ENCODE measurements around the gene INSIG2.
A peak's percentile ranks its signal among the peaks of the same experiment; 100 is the strongest.

INSIG2 gene

DNA sequence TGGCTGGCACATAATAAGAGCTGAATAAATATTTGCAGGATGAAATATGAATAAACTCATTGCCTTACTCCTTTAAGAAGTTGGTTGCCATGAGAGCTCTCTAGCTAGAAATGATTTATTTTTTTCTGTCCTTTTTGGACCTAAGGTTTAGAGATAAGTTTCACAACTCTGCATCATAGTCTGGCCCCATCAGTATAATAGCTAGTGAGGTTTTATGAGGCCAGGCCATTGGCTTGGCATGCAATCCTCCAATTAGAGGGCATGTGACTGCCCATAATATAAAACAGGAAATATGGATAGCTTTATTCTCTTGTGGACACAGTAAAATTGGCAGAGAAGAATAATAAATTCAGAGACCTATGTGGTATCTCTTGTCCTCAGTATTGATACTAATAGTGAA, 26.2 kb upstream of the INSIG2 start:
- Histone ChIP-seq H3K36me3 (ENCODE audit: control insufficient read depth, insufficient read depth, low read length, severe bottlenecking) (no peaks in the 10 kb centered on the region), H3K4me3 (ENCODE audit: low read length) (peak overlapping the region; percentile 19), H3K27me3 (replicated peaks; ENCODE audit: control insufficient read depth, insufficient read depth, low read length) (no peaks in the 10 kb centered on the region), H3K9ac (ENCODE audit: low read length) (peak overlapping the region; percentile 68), H3K4me1 (ENCODE audit: control insufficient read depth, insufficient read depth, low read length) (peaks cover 43% of the 10 kb centered on the region), H3K9me3 (ENCODE audit: control insufficient read depth, low read length) (no peaks in the 10 kb centered on the region)
- peak; percentile 52 for DNase-seq (ENCODE audit: low read depth)

DNA sequence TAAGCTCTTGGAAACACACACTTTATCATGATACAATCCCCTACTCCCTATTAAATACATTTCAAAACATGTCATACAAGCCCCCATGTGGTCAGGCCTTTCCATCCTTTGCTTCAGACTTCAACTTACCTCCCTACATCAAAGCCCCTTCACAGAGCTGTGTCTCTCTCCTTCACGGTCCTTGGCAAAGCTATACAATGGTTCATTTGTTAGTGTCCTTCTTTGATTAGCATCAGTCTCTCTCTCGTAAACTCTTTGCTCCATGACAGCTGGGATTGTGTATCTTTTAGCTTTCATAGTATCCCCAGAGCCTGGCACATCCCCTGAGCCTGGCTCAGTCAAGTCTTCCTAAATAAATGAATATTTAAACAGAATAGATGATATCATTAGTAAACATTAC, 25.6 kb upstream of the INSIG2 start:
- Histone ChIP-seq H3K9ac (ENCODE audit: low read length) (peak overlapping the region; percentile 18), H3K4me1 (ENCODE audit: control insufficient read depth, insufficient read depth, low read length) (peaks cover 43% of the 10 kb centered on the region), H3K4me3 (ENCODE audit: low read length) (no peak overlapping the region), H3K36me3 (ENCODE audit: control insufficient read depth, insufficient read depth, low read length, severe bottlenecking) (no peaks in the 10 kb centered on the region), H3K27me3 (replicated peaks; ENCODE audit: control insufficient read depth, insufficient read depth, low read length) (no peaks in the 10 kb centered on the region), H3K9me3 (ENCODE audit: control insufficient read depth, low read length) (no peaks in the 10 kb centered on the region)
- DNase-seq (ENCODE audit: low read depth): no peak

DNA sequence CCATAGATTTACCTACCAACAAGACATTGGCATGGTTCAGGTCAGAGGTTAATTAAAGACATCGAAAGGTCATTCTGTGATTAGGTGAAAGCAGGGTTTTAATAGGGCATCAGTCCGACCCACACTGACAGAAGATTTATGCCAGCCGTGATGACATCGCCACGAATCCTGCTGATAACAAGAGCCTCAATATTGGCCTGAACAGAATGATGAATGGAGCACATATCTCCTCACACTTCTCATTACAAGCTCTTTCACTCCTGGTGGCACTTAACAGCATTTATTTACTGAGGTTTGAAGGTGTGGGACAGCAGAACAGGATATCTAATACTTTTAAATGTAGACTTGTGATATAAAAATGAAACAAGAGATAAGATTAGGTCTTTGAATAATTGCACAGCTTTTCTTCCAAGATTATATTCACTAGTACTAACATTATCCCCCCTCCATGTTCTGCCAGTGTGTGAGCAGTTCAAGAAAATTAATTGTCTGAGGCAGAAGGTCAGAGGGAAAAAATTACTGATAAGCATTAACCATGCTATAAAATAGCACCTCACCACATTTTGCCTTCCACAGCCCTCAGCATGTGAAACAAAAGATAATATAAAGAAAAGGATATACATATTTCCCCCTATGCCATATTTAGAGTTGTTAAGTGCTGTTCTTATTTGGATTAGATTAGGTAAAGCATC, 23.1 kb upstream of the INSIG2 start:
- Histone ChIP-seq H3K36me3 (ENCODE audit: control insufficient read depth, insufficient read depth, low read length, severe bottlenecking) (no peaks in the 10 kb centered on the region), H3K9ac (ENCODE audit: low read length) (no peak overlapping the region)
- DNase-seq (ENCODE audit: low read depth): no peak

DNA sequence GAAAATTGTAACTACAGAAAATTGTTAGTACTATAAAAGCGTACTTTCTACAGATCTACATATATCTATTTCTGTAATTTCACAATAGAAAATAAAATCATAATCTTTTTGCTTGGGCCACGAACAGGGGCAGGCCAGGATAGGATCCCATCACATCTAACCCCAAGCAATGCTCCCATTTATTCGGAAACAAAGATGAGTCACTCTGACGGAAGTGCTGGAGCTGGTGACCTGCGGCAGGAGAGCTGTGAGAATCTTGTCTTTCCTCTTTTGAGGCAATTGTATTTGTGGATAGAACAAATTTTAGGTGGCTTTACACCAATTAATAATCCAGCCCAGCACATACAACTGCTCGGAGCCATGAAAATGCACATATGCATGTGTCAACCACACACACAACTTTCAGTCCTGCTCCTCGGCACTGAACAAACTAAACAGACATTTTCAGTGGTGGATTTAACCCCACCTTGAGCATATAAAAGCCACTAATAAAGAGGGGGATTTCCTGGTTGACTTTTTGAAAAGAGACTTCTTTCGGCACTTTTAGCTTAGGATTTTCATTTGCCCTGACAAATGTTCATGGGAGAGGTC, 22.3 kb upstream of the INSIG2 start:
- Histone ChIP-seq H3K27me3 (replicated peaks; ENCODE audit: control insufficient read depth, insufficient read depth, low read length) (no peaks in the 10 kb centered on the region), H3K9ac (ENCODE audit: low read length) (no peak overlapping the region)

More for the DNA sequence above, 23.1 kb upstream of the INSIG2 start:
- no peak overlapping the region for H3K4me3 ChIP-seq (ENCODE audit: low read length)
- H3K4me1 ChIP-seq (ENCODE audit: control insufficient read depth, insufficient read depth, low read length): peaks cover 24% of the 10 kb centered on the region
- H3K27me3 ChIP-seq (replicated peaks; ENCODE audit: control insufficient read depth, insufficient read depth, low read length): no peaks in the 10 kb centered on the region
- no peaks in the 10 kb centered on the region for H3K9me3 ChIP-seq (ENCODE audit: control insufficient read depth, low read length)

DNA sequence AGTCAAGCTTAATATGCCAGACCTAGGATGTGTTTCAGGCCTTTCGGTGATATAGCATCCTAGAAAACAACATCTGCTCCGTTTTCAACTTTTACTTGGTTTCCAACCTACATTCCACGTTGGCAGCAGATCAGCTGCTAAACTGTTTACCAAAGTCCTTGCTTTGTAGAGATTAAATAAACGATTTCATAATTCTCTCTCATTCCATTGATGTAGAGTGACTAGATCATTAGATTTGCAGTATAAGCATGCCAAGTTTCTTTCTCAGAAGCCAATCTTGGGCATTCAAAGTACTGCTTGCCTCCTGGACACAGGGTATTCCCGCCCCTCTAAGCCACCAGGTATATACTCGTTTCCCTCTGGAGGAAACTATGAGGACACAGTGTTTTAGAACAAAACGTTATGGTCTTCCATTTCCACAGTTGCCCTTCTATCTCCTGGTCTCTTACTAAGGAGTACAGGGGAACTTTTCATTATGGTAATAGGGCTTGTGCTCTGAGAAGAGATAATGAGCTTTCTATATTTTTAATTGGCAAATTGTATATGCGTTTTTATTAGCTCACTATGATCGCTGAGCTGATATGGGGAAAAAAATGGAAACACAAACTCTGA, 10.5 kb upstream of the INSIG2 start:
- no peak overlapping the region for H3K4me3 ChIP-seq (ENCODE audit: low read length)
- peak; percentile 26 for DNase-seq (ENCODE audit: low read depth)
- H3K9ac ChIP-seq (ENCODE audit: low read length): no peak overlapping the region
- no peaks in the 10 kb centered on the region for H3K36me3 ChIP-seq (ENCODE audit: control insufficient read depth, insufficient read depth, low read length, severe bottlenecking)
- H3K27me3 ChIP-seq (replicated peaks; ENCODE audit: control insufficient read depth, insufficient read depth, low read length): no peaks in the 10 kb centered on the region
- H3K4me1 ChIP-seq (ENCODE audit: control insufficient read depth, insufficient read depth, low read length): peaks cover 13% of the 10 kb centered on the region
- H3K9me3 ChIP-seq (ENCODE audit: control insufficient read depth, low read length): no peaks in the 10 kb centered on the region

More for the DNA sequence above, 22.3 kb upstream of the INSIG2 start:
- peaks cover 16% of the 10 kb centered on the region for H3K4me1 ChIP-seq (ENCODE audit: control insufficient read depth, insufficient read depth, low read length)
- no peak for DNase-seq (ENCODE audit: low read depth)
- H3K9me3 ChIP-seq (ENCODE audit: control insufficient read depth, low read length): no peaks in the 10 kb centered on the region
- no peak overlapping the region for H3K4me3 ChIP-seq (ENCODE audit: low read length)
- no peaks in the 10 kb centered on the region for H3K36me3 ChIP-seq (ENCODE audit: control insufficient read depth, insufficient read depth, low read length, severe bottlenecking)

DNA sequence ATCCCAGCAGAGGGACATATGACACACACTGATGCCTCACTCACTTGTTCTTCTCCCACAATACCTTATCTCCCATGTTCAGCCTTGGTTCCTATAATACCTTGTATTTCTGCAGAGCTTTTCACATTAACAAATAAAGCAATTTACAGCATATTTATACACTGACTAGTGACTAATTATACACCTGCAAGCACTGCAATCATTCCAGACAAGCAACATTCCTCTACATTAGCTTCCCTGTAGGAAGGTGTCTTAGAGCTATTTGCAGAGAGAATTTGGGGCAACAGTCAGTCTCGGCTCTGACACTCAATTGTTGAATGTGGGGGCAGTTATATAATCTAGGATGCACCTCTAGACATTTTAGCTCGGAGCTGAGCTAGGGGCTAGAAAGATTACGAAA, 9.5 kb upstream of the INSIG2 start:
- Histone ChIP-seq H3K9me3 (ENCODE audit: control insufficient read depth, low read length) (no peaks in the 10 kb centered on the region), H3K9ac (ENCODE audit: low read length) (no peak overlapping the region), H3K4me1 (ENCODE audit: control insufficient read depth, insufficient read depth, low read length) (peaks cover 13% of the 10 kb centered on the region), H3K36me3 (ENCODE audit: control insufficient read depth, insufficient read depth, low read length, severe bottlenecking) (no peaks in the 10 kb centered on the region), H3K27me3 (replicated peaks; ENCODE audit: control insufficient read depth, insufficient read depth, low read length) (no peaks in the 10 kb centered on the region), H3K4me3 (ENCODE audit: low read length) (no peak overlapping the region)
- no peak for DNase-seq (ENCODE audit: low read depth)

DNA sequence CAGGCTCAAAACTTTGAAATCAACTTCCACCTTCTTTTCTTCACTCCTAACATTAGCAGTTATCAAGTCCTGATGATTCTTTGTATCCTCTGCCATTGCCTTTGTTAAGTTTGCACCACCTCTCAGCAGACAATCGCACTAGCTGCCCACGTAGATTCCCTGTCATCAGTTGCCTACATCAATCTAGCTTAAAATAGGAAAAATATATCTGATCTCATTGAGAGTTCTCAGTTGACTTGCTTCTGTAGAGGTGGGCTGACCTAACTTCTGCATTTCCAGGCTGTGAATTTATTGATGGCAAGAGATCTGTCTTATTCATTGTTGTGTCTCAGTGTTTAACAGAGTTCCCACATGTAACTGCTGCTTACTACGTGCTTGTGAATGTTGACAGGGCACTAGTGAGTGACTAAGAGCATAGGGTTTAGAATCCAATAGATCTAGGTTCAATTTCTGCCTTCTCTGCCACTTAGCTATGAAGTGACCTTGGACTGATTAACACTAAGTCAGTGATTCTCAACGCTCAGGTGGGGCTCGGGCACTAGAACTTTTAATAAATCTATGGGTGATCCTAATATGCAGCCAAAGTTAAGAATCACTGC, 3.7 kb upstream of the INSIG2 start:
- Histone ChIP-seq H3K27me3 (replicated peaks; ENCODE audit: control insufficient read depth, insufficient read depth, low read length) (no peaks in the 10 kb centered on the region), H3K4me1 (ENCODE audit: control insufficient read depth, insufficient read depth, low read length) (no peaks in the 10 kb centered on the region), H3K9me3 (ENCODE audit: control insufficient read depth, low read length) (no peaks in the 10 kb centered on the region), H3K4me3 (ENCODE audit: low read length) (no peak overlapping the region), H3K9ac (ENCODE audit: low read length) (no peak overlapping the region), H3K36me3 (ENCODE audit: control insufficient read depth, insufficient read depth, low read length, severe bottlenecking) (no peaks in the 10 kb centered on the region)
- DNase-seq (ENCODE audit: low read depth): no peak

DNA sequence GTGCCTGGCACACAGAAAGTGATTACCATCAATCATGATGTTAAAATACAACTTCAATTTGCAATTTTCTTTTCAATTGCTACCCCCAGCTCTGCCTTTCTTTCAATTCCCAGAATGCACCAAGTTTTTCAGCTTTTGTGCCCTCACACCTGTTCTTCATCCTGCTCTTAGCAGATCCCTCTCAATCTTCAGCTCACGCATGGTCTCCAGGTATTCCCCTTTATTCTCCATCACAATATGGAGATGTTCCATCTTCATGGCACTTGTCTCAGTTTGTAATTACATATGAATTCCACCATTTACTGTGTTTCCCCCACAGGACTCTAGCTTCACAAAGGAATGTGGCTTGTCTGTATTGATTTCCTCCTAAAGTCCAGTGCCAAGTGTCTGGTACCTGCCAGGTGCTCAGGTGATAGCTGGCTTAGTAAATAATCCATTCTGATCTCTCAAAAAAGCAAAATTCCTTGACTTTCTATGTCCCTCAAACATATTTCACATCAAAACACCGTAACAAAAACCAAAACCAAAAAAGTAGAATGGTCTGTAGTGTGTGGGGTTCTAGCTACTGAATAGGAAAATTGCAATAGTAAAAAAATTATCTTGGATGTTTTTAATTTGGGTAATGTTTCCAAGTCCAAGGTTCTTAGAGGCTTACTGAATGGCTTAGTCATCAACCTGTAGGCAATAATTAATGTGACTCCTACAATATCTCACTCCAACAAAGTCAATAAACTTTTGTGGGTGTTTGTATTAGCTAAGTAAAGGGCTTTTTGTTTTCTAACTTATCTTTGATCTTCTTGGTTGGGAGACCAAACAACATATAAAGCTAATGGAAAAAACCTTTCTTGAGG, 2.9 kb upstream of the INSIG2 start:
- DNase-seq (ENCODE audit: low read depth): no peak
- Histone ChIP-seq H3K4me1 (ENCODE audit: control insufficient read depth, insufficient read depth, low read length) (peaks cover 8% of the 10 kb centered on the region), H3K27me3 (replicated peaks; ENCODE audit: control insufficient read depth, insufficient read depth, low read length) (no peaks in the 10 kb centered on the region), H3K9ac (ENCODE audit: low read length) (no peak overlapping the region), H3K4me3 (ENCODE audit: low read length) (no peak overlapping the region), H3K9me3 (ENCODE audit: control insufficient read depth, low read length) (no peaks in the 10 kb centered on the region), H3K36me3 (ENCODE audit: control insufficient read depth, insufficient read depth, low read length, severe bottlenecking) (no peaks in the 10 kb centered on the region)

DNA sequence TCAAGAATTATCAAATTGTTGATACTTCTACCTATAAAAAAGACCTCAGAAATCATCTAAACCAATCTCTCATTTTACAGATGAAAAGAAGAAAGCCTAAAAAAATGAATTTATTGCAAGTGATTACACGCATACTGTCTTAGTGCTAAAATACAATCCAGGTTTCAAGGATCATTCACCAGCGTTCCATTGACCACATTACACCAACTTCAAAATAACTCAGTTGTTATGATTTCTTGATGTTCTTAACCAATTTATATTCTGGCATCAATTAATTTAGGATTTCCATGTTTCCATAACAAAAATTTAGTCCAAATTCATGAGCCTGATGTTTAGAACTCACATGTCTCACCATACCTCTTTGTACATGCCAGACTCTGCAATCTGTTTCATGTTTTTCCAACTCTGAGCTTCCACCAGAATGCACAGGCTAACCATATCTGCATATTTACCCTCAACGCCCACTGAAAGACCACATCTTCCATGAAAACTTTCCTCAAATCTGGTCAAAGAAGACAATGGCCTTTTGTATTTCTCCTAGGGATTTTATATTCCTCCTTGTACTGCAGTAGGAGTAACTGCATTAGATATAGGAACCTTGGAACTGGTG, 2.1 kb upstream of the INSIG2 start:
- no peak for DNase-seq (ENCODE audit: low read depth)
- no peaks in the 10 kb centered on the region for H3K27me3 ChIP-seq (replicated peaks; ENCODE audit: control insufficient read depth, insufficient read depth, low read length)
- H3K9me3 ChIP-seq (ENCODE audit: control insufficient read depth, low read length): no peaks in the 10 kb centered on the region
- no peak overlapping the region for H3K9ac ChIP-seq (ENCODE audit: low read length)
- H3K4me3 ChIP-seq (ENCODE audit: low read length): no peak overlapping the region
- peaks cover 12% of the 10 kb centered on the region for H3K4me1 ChIP-seq (ENCODE audit: control insufficient read depth, insufficient read depth, low read length)
- no peaks in the 10 kb centered on the region for H3K36me3 ChIP-seq (ENCODE audit: control insufficient read depth, insufficient read depth, low read length, severe bottlenecking)

DNA sequence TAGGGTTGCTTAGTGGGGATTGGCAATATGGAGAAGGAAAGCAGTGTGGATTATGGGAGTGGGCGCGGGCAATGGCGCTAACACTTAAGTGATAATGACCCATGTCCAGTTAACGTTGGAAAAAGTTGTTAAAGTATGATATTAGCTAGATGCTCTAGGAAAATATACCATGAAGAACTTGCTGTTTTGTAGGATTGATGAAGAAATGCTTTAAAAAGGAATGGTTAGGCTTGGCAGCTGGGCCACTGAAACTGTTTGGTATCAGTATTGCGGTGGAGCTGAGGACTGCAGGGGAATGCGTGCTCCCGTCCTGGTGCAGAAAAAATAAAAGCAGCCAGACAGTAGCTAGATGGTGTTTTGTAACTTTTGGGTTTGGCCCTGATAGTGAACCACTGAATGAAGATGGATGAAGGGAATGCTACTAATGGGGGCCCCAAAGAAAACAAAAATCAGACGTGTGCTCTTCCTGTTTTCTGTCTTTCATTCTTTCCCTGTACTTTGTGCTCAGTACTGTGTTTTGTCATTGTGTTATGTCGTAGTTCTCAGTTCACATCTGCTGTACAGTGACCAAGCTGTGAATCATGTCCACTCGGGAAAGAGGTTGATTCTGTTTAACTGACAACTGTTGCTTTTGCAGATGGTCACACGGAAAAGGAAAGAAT, 999 bp downstream of the INSIG2 start:
- Histone ChIP-seq H3K9ac (ENCODE audit: low read length) (peak overlapping the region; percentile 90), H3K27me3 (replicated peaks; ENCODE audit: control insufficient read depth, insufficient read depth, low read length) (no peaks in the 10 kb centered on the region), H3K36me3 (ENCODE audit: control insufficient read depth, insufficient read depth, low read length, severe bottlenecking) (no peaks in the 10 kb centered on the region), H3K4me1 (ENCODE audit: control insufficient read depth, insufficient read depth, low read length) (peaks cover 20% of the 10 kb centered on the region), H3K4me3 (ENCODE audit: low read length) (peak overlapping the region; percentile 90), H3K9me3 (ENCODE audit: control insufficient read depth, low read length) (no peaks in the 10 kb centered on the region)
- DNase-seq (ENCODE audit: low read depth): peak; percentile 81

Measured in adipocyte (in vitro differentiated cells).